ENCODE measurements around the gene LRRC43.
A peak's percentile ranks its signal among the peaks of the same experiment; 100 is the strongest.

The LRRC43 gene

DNA sequence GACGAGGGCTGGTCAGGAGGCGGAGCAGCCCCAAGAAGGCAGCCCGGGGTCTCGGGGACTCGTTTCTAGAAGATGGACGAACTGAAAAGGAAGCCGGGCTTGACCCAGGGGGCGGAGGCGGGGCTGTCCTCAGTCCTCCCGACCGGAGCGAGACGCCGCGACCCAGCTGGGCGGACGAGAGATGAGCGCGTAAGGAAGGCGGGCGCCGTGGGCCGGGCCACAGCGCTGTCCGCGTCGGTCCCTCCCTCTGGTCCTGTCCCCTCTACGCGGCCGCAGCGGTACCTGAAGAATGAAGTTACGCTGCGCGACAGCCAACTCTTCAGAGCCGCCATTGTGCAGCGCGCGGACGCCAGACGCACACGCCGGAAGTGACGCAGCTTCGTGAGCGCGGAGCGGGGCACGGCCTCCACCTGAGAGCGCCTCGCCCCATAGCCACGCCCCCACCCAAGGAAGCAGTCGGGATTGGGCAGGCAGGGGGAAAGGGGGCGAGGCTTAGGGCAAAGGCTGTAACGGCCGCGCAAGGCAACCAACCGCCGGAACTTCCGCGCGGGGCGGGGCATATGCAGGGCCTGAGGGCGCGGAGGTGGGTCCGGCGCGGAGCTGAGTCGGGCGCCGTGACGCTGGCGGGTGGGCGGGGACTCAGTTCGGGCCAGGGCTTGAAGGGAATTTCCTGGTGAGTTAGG is 42.9 kb downstream of the LRRC43 start, which contains the start of gene DIABLO:
DIABLO (minus strand) TSS at position 370 of the 683 bp plus-strand sequence; CDS start at position 332, 38 bp downstream.
- peak; percentile 100 for DNase-seq (ENCODE audit: low read depth in 2 of 2)

DNA sequence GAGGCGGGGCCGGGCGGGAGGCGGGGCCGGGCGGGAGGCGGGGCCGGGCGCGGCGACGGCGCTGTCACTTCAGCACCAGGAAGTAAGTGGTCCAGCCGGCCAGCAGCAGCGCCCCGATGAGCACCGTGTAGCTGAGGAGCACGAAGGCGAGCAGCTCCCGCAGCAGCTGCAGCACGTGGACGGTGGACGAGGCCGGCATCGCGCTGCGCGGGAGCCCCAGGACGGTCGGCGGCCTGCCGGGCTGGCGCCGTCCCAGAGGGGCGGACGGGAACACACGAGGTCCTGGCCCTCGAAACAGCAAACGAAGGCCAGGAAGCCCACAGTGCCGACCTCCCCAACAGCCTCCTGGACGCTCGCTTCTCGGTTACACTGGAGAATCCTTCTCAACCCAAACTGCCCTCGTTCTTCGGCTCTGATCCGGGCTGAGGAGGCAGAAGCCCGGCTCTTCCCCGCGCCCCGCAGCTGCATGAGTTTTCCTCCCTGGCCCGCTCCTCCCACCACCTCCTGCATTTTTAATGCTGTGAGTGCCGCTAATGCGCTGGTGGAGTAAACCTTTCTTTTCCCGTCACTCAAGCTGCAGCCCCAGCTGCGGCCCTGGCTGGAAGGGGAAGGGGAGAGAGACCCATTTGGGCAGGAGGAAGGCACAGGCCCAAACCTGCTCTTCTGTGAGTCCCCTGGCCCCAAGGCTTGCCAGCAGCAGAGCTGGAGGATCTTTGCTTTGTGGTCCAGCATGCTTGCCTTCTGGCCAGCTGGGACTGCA is 43.6 kb downstream of the LRRC43 start:
- DNase-seq (ENCODE audit: low read depth in 2 of 2), result no peak

DNA sequence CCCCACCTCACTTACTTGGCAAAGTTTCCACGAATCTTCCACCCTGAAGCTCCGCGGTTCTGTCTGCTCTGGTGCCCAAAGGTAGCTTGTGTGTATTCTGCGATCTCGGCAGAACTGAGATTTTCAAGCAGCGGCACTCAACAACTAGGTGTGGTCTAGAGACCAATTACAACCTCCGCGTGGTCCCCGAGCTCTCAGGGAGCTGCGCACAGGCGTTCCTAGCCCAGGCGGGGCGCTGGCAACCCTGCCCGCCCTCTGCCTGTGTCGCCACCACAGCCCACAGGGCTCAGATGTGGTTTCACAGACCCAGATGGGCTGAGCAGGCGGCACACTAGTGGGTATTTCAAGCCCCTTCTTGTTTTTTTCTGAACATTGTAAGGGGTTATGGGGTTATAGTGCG is 44.4 kb downstream of the LRRC43 start:
- DNase-seq (ENCODE audit: low read depth in 2 of 2), result no peak

DNA sequence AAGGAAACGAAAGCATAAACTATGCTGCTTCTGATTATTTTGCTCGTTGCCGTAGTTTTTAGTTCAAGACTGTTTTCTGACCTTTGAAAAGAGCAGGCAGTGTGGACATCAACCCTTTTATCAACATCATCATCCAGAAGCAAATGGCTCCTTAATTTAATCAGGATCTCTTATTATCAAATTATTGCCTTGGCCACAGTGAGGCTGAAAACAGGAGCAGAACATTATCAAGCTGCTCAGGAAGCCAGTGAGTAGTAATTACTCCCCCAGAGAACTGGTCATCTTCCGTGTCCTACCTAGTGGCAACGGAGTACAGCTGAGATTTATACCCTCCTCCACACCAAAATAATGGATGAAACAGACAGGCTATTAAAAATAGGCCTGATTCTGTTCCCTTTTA is 45.2 kb downstream of the LRRC43 start:
- no peak for DNase-seq (ENCODE audit: low read depth in 2 of 2)

DNA sequence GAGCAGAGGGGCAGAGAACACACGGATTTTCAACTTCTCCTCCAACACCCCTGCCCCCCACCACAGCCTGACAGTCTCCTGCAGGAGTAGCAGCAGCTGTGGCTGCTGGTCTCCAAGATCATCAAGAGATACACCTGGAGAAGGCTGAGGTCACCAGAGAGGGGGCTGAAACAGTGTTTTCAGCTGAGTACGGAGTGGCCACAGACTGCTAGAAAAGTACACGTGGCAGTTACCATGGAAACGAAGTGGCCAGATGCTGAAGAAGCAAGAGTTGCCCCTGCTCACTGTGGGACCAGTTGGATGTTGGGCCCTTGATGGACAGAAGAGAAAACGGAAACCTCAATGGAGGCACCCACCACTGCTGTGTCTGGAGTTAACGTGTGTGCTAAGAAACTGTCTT is 47.9 kb downstream of the LRRC43 start:
- DNase-seq (ENCODE audit: low read depth in 2 of 2), result no peak

DNA sequence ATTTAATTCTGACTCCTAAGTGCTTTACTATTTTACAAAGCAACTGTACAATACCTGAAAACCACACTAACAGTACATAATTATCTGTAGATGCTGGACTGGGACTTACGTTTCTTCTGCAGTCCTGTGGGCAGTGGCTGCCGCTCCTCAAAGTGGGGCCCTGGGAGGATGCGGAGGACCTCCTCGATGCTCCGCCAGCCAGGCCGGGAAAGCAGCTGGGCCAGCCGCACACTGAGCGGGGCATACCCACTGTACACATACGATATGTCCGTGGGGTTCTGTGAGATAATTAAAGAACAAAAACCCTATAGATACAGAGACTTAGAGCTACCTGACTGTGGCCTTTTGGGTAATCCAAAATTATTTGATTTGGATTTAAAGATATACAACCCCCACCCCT is 49.8 kb downstream of the LRRC43 start:
- DNase-seq (ENCODE audit: low read depth in 2 of 2), result no peak

DNA sequence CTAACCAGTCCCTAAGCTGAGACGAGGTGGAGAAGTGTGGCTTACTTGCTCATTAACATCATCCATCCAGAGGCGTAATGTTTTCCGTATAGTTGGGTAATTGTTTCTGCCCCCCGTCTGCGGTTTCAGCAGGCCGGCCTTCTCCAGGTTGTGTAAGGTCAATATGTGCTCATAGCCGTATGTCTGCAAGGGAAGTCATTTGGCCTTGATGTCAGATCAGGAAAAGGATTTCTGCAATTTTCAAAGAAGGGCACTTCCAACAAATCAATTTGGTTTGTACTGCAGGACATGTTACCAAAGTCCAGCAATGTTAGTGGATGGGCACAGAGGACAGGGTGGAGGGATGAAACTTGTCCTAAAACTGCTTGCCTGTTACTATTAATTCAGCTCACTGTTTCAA is 52.8 kb downstream of the LRRC43 start:
- DNase-seq (ENCODE audit: low read depth in 2 of 2), result no peak

DNA sequence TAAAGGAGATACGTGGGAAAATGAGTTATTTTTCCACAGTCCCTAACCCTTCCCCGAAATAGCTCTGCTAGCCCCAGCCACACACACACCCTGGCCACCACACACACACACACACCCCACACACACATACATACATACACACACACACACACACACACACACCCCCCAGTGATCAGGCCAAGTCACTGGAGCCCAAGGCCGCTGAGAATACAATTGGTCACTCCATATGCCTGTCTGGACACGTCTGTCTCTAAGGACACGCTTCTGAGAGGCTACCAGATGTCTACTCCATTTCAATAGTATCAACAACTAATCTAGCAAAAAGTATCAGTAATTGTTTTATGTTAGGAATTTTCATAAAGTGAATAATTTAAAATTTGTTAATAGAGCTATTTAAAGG is 55.9 kb downstream of the LRRC43 start:
- no peak for DNase-seq (ENCODE audit: low read depth in 2 of 2)

DNA sequence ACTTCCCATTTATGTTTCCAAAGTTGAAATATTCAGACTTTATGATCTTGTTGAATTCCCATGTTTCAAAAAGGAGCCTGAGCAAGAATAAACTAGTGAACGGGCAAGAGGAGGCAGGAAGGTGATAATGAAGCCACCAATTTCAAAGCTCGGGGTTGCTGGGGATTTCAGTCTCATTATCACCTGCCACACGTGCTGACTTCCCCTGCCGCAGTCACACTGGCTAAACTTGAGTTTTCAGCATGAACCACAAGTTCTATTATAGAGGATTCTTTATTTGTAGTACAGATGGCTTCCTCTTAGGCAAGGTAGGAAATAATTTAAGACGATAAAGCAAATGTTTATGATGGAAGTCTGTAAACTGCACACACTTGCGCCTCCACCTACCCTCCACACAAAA is 61.0 kb downstream of the LRRC43 start:
- DNase-seq (ENCODE audit: low read depth in 2 of 2), result no peak

DNA sequence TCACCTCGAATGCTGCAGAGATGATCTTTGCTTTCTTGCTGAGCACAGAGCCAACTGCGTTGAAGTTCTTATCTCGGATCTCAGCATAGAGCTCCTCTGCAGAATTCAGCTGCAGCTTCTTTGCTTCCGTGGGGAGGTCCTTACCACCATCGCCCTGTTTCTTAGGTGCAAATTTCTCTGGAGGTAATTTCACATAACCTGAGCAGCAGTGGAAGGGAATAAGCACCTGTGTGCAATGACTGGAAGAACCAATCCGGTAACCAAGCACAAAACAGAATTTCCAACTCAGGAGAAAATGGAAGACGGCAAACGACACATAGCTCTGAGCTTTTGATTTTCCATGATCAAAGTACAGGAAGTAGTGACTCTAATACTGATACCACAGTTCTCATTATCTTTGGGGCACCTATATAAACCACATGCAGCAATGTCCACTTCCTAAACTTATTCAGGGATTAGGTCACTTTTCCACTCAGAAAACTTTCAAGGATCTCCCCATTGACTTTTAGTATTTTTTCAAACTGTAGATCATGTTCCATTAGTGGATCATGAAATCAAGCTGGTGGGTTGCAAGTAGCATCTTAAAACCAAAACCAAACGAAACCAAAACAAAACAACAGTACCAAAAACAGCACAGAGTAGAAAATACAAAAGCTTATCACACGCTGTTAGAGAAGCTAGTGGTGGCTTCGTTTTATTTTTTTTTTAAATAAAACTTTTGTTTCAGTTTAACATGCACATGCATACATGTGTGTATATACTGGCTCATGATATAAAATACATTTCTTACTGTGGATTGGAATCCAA is 61.8 kb downstream of the LRRC43 start:
- no peak for DNase-seq (ENCODE audit: low read depth in 2 of 2)

DNA sequence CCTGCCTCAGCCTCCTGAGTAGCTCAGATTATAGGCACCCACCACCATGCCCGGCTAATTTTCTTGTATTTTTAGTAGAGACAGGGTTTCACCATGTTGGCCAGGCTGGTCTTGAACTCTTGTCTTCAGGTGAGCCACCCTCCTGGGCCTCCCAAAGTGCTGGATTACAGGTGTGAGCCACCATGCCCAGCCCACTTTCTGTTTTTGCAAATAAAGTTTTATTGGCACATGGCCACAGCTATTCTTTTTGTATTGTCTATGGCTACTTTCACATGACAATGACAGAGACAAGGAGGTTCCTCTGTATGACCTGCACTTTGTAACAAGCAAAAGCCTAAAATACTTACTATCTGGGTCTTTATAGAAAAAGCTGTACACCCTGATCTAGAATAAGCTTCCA is 62.6 kb downstream of the LRRC43 start:
- DNase-seq (ENCODE audit: low read depth in 2 of 2), result no peak

DNA sequence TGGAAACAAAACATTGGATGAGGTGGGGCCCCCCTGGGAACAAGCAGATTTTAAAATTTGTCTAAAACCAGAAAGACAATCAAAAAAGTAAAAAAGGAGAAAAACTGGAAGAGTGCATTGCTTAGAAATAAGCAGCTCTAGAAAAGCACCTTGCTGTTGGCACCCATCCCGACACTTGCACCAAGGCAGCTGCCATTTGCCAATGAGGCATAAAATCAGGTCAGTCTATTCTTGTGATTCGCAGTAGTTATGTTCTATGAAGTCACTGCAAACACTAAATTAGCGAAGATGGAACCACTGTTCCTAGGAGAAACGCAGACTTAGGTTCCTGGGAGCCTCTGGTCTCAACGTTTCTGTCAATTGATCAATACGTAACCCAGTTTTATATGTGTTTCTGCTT is 67.1 kb downstream of the LRRC43 start:
- DNase-seq (ENCODE audit: low read depth in 2 of 2), result no peak

DNA sequence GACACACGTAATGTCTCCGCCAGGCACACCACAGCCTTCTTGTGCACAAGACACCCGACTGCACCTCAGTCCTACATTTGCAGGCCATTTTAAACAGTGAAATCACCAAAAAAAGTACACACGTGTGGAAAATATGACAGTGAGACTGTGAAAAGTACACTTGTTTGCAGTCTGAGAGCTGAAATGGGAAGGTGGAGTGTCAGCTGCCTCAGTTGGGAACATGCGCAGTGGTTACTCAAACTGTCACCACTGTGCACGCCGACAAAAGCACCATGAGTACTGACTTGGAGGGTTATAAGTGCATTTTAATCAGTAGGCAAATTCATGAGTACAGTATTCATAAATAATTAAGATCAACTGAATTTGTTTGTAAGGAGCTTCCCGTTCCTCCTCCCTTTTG is 67.6 kb downstream of the LRRC43 start:
- no peak for DNase-seq (ENCODE audit: low read depth in 2 of 2)
